Smooth muscle cell (in vitro differentiated cells): Measurements from ENCODE around the gene IER2. TPM values are rescaled to one million over a fixed set of nuclear protein-coding genes. Genes with fewer than 3 reads are reported as not detected.

Experiments used
- DNase-seq: peaks from one replicate; lab custom pipeline; 2025; ENCODE audit not compliant: unreplicated experiment; lab: John Stamatoyannopoulos, UW
- H2AFZ ChIP-seq: fragments of 200-600 bp; sonication (generic); 2 replicates; pipeline ENCODE4 v1.6.0; 2016; ENCODE audit warnings: antibody characterized with exemption, low read depth, mild to moderate bottlenecking
- H3F3A ChIP-seq: fragments of 200-600 bp; sonication (generic); 2 replicates; pipeline ENCODE4 v1.6.0; 2017; ENCODE audit warnings: antibody characterized with exemption, low read depth
- H3K27ac ChIP-seq: fragments of 200-600 bp; sonication (generic); 2 replicates; pipeline ENCODE4 v1.5.1; 2016; ENCODE audit warnings: low read depth, mild to moderate bottlenecking
- H3K27me3 ChIP-seq: fragments of 200-600 bp; sonication (generic); 2 replicates; pipeline ENCODE4 v1.6.1; 2016; ENCODE audit warnings: low read depth, mild to moderate bottlenecking
- H3K36me3 ChIP-seq: fragments of 200-600 bp; sonication (generic); 2 replicates; pipeline ENCODE4 v1.5.1; 2016; ENCODE audit warnings: low read depth
- H3K4me1 ChIP-seq: fragments of 200-600 bp; sonication (generic); 2 replicates; pipeline ENCODE4 v1.5.1; 2016; ENCODE audit warnings: low read depth
- H3K4me2 ChIP-seq: fragments of 200-600 bp; sonication (generic); 2 replicates; pipeline ENCODE4 v1.6.0; 2016; ENCODE audit warnings: mild to moderate bottlenecking
- H3K4me3 ChIP-seq: fragments of 200-600 bp; sonication (generic); 2 replicates; pipeline ENCODE4 v1.5.1; 2016; ENCODE audit warnings: mild to moderate bottlenecking
- H3K79me2 ChIP-seq: fragments of 200-600 bp; sonication (generic); 2 replicates; pipeline ENCODE4 v1.6.0; 2016; ENCODE audit warnings: low read depth, mild to moderate bottlenecking
- H3K9ac ChIP-seq: fragments of 200-600 bp; sonication (generic); 2 replicates; pipeline ENCODE4 v1.6.0; 2016; ENCODE audit warnings: low read depth
- H3K9me3 ChIP-seq: fragments of 200-600 bp; sonication (generic); replicated peaks from 2 replicates; pipeline ENCODE4 v1.5.1; 2016; ENCODE audit warnings: low read depth
- H4K20me1 ChIP-seq: fragments of 200-600 bp; sonication (generic); 2 replicates; pipeline ENCODE4 v1.6.0; 2016; ENCODE audit warnings: low read depth
- CTCF ChIP-seq: fragments of 200-600 bp; sonication (generic); IDR thresholded peaks from 2 replicates; pipeline ENCODE4 v1.5.1; 2017; ENCODE audit warnings: borderline replicate concordance, mild to moderate bottlenecking, antibody characterized with exemption; ENCODE audit not compliant: insufficient read depth, poor library complexity, severe bottlenecking
- WGBS: methylation state at CpG from one replicate; pipeline ENCODE4 v1.1.7; 2016; ENCODE audit warnings: low lambda C conversion rate; 5-methylcytosine and 5-hydroxymethylcytosine counted together
- polyA plus RNA-seq: library from polyadenylated mRNA; unstranded; fragments of >200 nt; fragmentation: Nextera tagmentation; extraction: Ambion mirVana; gene quantifications from 2 replicates; pipeline ENCODE4 v1.2.1, GENCODE V29; 2016
- total RNA-seq: library from RNA; depleted of rRNA; stranded (reverse); fragments of >200 nt; gene quantifications from 2 replicates; pipeline ENCODE4 v1.2.3, GENCODE V29; 2014

The IER2 gene, protein sequence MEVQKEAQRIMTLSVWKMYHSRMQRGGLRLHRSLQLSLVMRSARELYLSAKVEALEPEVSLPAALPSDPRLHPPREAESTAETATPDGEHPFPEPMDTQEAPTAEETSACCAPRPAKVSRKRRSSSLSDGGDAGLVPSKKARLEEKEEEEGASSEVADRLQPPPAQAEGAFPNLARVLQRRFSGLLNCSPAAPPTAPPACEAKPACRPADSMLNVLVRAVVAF
- total RNA-seq = 113 and 118 TPM in 2 replicates
- polyA plus RNA-seq = 732 and 766 TPM in 2 replicates

DNA sequence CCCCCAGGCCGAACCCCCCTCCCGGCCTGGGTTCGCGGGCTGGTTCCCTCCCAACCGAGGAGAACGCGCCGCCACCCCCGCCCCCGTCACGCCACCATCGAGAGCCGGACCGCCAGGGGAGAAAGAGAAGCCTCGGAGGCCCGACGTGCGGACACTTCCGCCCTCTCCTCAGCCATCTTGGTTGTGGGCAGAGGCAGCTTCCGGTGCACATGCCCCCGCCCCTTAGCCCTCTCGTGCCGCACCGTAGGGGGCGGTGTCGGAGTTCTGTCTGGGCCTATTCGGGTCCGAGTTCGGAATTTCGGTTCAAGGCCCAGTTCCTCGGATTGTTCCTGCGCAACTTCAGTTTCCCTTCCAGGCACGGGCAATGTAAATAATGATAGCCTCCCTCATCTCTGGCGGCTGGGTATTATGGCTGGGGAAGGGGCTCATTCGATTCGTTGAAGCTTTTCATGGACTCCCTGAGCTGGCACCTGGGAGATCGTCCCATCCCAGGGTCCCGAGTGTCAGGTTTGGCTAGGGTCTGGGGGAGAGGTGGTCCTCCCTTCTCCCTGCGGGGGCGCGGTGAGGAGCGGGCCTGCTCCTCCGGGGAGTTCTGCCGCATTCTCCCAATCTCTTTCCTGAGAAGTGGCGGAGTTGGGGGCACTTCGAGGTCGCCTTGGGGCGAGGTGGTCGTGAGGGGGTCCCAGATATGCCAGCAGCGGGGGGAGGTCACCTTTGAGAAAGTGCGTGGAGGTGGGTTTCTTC is at the start of gene IER2, which contains the start of gene STX10:
IER2 (plus strand) TSS at position 225 of the 744 bp plus-strand sequence. CDS start 2,776 bp downstream, outside the sequence.
STX10 (minus strand) TSS at position 189 of the 744 bp plus-strand sequence. CDS start 202 bp downstream, outside the sequence.
- Histone ChIP-seq H3K27ac (peak within 1 kb of the TSS; percentile 91), H3K4me2 (peak within 1 kb of the TSS; percentile 93), H3K9ac (peak within 1 kb of the TSS; percentile 95), H3K27me3 (no peaks in the 10 kb centered on the region), H3F3A (peaks cover 17% of the 10 kb centered on the region), H3K79me2 (peaks cover 12% of the 10 kb centered on the region), H3K9me3 (no peaks in the 10 kb centered on the region), H4K20me1 (peaks cover 25% of the 10 kb centered on the region), H3K4me3 (peak within 1 kb of the TSS; percentile 75), H3K4me1 (peaks cover 3% of the 10 kb centered on the region), H2AFZ (no peak within 1 kb of the TSS), H3K36me3 (no peaks in the 10 kb centered on the region)
- peak; percentile 36 for TF ChIP-seq CTCF
- DNase-seq = peak; percentile 75
- 2% methylated on average over 36 of the region's 51 CpGs for WGBS

- Histone ChIP-seq H4K20me1 (peaks cover 11% of the 10 kb centered on the region), H3K9ac (no peak overlapping the region), H2AFZ (no peak overlapping the region), H3K79me2 (no peaks in the 10 kb centered on the region), H3K27ac (no peak overlapping the region), H3K27me3 (peaks cover 32% of the 10 kb centered on the region), H3K4me2 (no peak overlapping the region), H3K9me3 (no peaks in the 10 kb centered on the region), H3F3A (peaks cover 12% of the 10 kb centered on the region), H3K4me1 (peaks cover 24% of the 10 kb centered on the region), H3K36me3 (no peaks in the 10 kb centered on the region), H3K4me3 (no peak overlapping the region)
- TF ChIP-seq CTCF = peak; percentile 23
- DNase-seq = no peak
- whole genome bisulfite sequencing = 87% methylated on average over 10 of the region's 18 CpGs
Measured at GRCh38 chr19:13100841-13101589, 49.2 kb upstream of the IER2 start.

GRCh38 chr19:13101590-13102415 is 48.4 kb upstream of the IER2 start:
- Histone ChIP-seq H3K4me2 (peak overlapping the region; percentile 85), H2AFZ (peak overlapping the region; percentile 72), H3K27me3 (peaks cover 24% of the 10 kb centered on the region), H3K9me3 (no peaks in the 10 kb centered on the region), H3K9ac (no peak overlapping the region), H3K79me2 (no peaks in the 10 kb centered on the region), H3K27ac (no peak overlapping the region), H4K20me1 (peaks cover 7% of the 10 kb centered on the region), H3K4me1 (peaks cover 16% of the 10 kb centered on the region), H3F3A (peaks cover 10% of the 10 kb centered on the region), H3K4me3 (peak overlapping the region; percentile 39), H3K36me3 (no peaks in the 10 kb centered on the region)
- 90% methylated on average over 7 of the region's 7 CpGs for WGBS
- no peak for TF ChIP-seq CTCF
- no peak for DNase-seq
